GM12878 (cell line): ENCODE measurements around the gene HMOX1. TPM values are rescaled to one million over a fixed set of nuclear protein-coding genes. Genes with fewer than 3 reads are reported as not detected.

Source experiments
- ATAC-seq: fragments of 200-7000 bp; cut with Tn5 transposase; 3 replicates; pipeline ENCODE4 v1.9.1; 2020; ENCODE audit warnings: mild to moderate bottlenecking, moderate library complexity
- BruUV-seq: library from RNA; stranded (reverse); fragments of 400-500 nt; replicated peaks from 2 replicates; lab custom pipeline; 2021; lab: Mats Ljungman, UMichigan
- CTCF ChIA-PET: fragments of 300-600 bp; sonication (Branson Sonifier 250); formaldehyde crosslinking; extraction: SDS; loops from one replicate; lab custom pipeline; 2021; ENCODE audit warnings: inconsistent platforms; lab: Yijun Ruan, JAX
- POLR2A ChIA-PET: fragments of 350-600 bp; formaldehyde crosslinking; extraction: SDS; loops from one replicate; lab custom pipeline; 2021; ENCODE audit warnings: inconsistent platforms; lab: Charles Lee
- RAD21 ChIA-PET: fragments of 300-600 bp; sonication (Branson Sonifier 250); formaldehyde crosslinking; loops from one replicate; lab custom pipeline; 2023; ENCODE audit warnings: antibody characterized with exemption; ENCODE audit not compliant: unreplicated experiment; lab: Charles Lee
- SMC1A ChIA-PET: fragments of 300-600 bp; sonication (Branson Sonifier 250); formaldehyde crosslinking; loops from one replicate; lab custom pipeline; 2023; ENCODE audit not compliant: unreplicated experiment, uncharacterized antibody; lab: Charles Lee
- DNase-seq: peaks from one replicate; pipeline ENCODE4 v3.0.0-alpha.2; 2011; ENCODE audit warnings: low read depth, low spot score
- FAIRE-seq: peaks from 3 replicates; lab custom pipeline; 2011; peaks lifted over from hg19 to GRCh38; lab: Jason Lieb, UNC
- H2AFZ ChIP-seq: 2 replicates; pipeline ENCODE4 v1.6.0; 2011; ENCODE audit warnings: low read depth, low read length, control low read depth; ENCODE audit not compliant: control insufficient read depth
- H3K27ac ChIP-seq: 2 replicates; pipeline ENCODE4 v1.5.1; 2011; ENCODE audit warnings: control low read depth; ENCODE audit not compliant: control insufficient read depth, insufficient read depth
- H3K27me3 ChIP-seq, 2 experiments: replicated peaks in 1 of 2; 2 replicates each; pipeline versions ENCODE4 v1.6.0 to v1.6.1; 2011; ENCODE audit warnings: low read length in 1 of 2; ENCODE audit not compliant: control insufficient read depth in 2 of 2, insufficient read depth in 2 of 2
- H3K36me3 ChIP-seq, 2 experiments: 2 replicates each; pipeline ENCODE4 v1.5.1; 2011; ENCODE audit warnings: low read length in 1 of 2; ENCODE audit not compliant: control insufficient read depth in 2 of 2, insufficient read depth in 2 of 2
- H3K4me1 ChIP-seq: 2 replicates; pipeline ENCODE4 v1.6.1; 2011; ENCODE audit warnings: mild to moderate bottlenecking, low read length, moderate library complexity, mixed read lengths; ENCODE audit not compliant: control insufficient read depth, insufficient read depth
- H3K4me2 ChIP-seq: 2 replicates; pipeline ENCODE4 v1.6.0; 2011; ENCODE audit warnings: control low read depth; ENCODE audit not compliant: control insufficient read depth, insufficient read depth
- H3K4me3 ChIP-seq: fragments of 200-600 bp; sonication (generic); 2 replicates; pipeline ENCODE4 v1.5.1; 2016
- H3K79me2 ChIP-seq: 2 replicates; pipeline ENCODE4 v1.6.0; 2011; ENCODE audit warnings: low read length; ENCODE audit not compliant: control insufficient read depth, insufficient read depth
- H3K9ac ChIP-seq: 2 replicates; pipeline ENCODE4 v1.8.0; 2011; ENCODE audit warnings: low read length, control low read depth, mixed read lengths; ENCODE audit not compliant: control insufficient read depth, insufficient read depth
- H3K9me3 ChIP-seq: replicated peaks from 3 replicates; pipeline ENCODE4 v1.5.1; 2011; ENCODE audit warnings: mild to moderate bottlenecking, low read length; ENCODE audit not compliant: control insufficient read depth, insufficient read depth
- H4K20me1 ChIP-seq: 2 replicates; pipeline ENCODE4 v1.6.0; 2011; ENCODE audit not compliant: control insufficient read depth, insufficient read depth
- BCL3 ChIP-seq: IDR thresholded peaks from 2 replicates; pipeline ENCODE4 v1.6.1; 2011; ENCODE audit warnings: borderline replicate concordance, low read depth, mild to moderate bottlenecking, moderate library complexity, low read length; ENCODE audit not compliant: insufficient read depth, poor library complexity, severe bottlenecking
- CEBPB ChIP-seq, 2 experiments: fragments of 150-350 bp in 1 of 2; IDR thresholded peaks; 2 replicates each; pipeline ENCODE4 v1.6.1; 2012 to 2014; ENCODE audit warnings: low read depth in 2 of 2, low read length in 2 of 2, borderline replicate concordance in 1 of 2, inconsistent platforms in 1 of 2
- FOS ChIP-seq: IDR thresholded peaks from 3 replicates; pipeline ENCODE4 v1.6.1; 2011; ENCODE audit warnings: borderline replicate concordance; ENCODE audit not compliant: insufficient read length; ENCODE audit errors: extremely low read depth
- JUNB ChIP-seq: IDR thresholded peaks from 2 replicates; pipeline ENCODE4 v1.6.1; 2016; ENCODE audit warnings: antibody characterized with exemption, mild to moderate bottlenecking
- PAX8 ChIP-seq: fragments of 450-650 bp; IDR thresholded peaks from 2 replicates; pipeline ENCODE4 v1.6.1; 2017; ENCODE audit warnings: mild to moderate bottlenecking, moderate library complexity
- SIN3A ChIP-seq: IDR thresholded peaks from 2 replicates; pipeline ENCODE4 v1.6.1; 2012; ENCODE audit warnings: low read depth, low read length, improper control_type of control experiment
- ZBTB40 ChIP-seq: fragments of 450-650 bp; IDR thresholded peaks from 2 replicates; pipeline ENCODE4 v1.6.1; 2016; ENCODE audit warnings: mild to moderate bottlenecking, moderate library complexity, borderline replicate concordance
- WGBS: methylation state at CpG from one replicate; pipeline ENCODE4 v1.1.6; 2016; ENCODE audit warnings: low lambda C conversion rate; ENCODE audit not compliant: insufficient replicate concordance, insufficient coverage; ENCODE audit errors: missing lambda C conversion rate; 5-methylcytosine and 5-hydroxymethylcytosine counted together
- in situ Hi-C: fragments of 300-500 bp; cut with MboI; formaldehyde crosslinking; loops from 9 replicates; pipeline ENCODE4 v1.14.3; 2018; ENCODE audit warnings: mixed read lengths
- intact Hi-C: fragments of 100-400 bp; cut with micrococcal nuclease; formaldehyde crosslinking; loops from one replicate; pipeline ENCODE4 v1.14.2; 2022; ENCODE audit not compliant: unreplicated experiment
- polyA plus RNA-seq, 11 experiments: library from polyadenylated mRNA; depleted of rRNA in 4 of 11; unstranded in 6 of 11; stranded (reverse) in 5 of 11; fragments of >200 nt; fragmentation: Nextera tagmentation in 4 of 11; fragmentation: Illumina TruSeq in 1 of 11; extraction: Ambion mirVana in 4 of 11; extraction: Trizol in 1 of 11; gene quantifications; 1 replicate in 1 of 11; 2 replicates in 10 of 11; pipeline versions ENCODE4 v1.2.1 to v1.2.3, GENCODE V29; 2011 to 2016; ENCODE audit warnings: inconsistent platforms in 2 of 11, missing spikeins in 2 of 11, low read depth in 1 of 11
- total RNA-seq, 4 experiments: library from RNA; depleted of rRNA in 3 of 4; stranded (reverse); fragments of >200 nt in 3 of 4; fragmentation: Illumina TruSeq in 1 of 4; extraction: Trizol in 1 of 4; gene quantifications; 2 replicates each; pipeline versions ENCODE4 v1.2.1 to v1.2.3, GENCODE V29; 2013 to 2021
- TF ChIP-seq, protein P1 (sequence below): IDR thresholded peaks from 2 replicates; pipeline ENCODE4 v1.6.1; 2011; ENCODE audit warnings: low read depth, low read length, improper control_type of control experiment, borderline replicate concordance
- TF ChIP-seq, protein P2 (sequence below): fragments of 450-650 bp; IDR thresholded peaks from 2 replicates; pipeline ENCODE4 v1.6.1; 2016; ENCODE audit warnings: mild to moderate bottlenecking

Gene HMOX1
- total and polyA plus RNA-seq, 10 of the 15 experiments (the other 5 are each of a cell fraction or from before 2014, with no cell fraction given) = 1.5 to 36.7 (median 18.8) TPM

- no peak for TF ChIP-seq ZBTB40
- no peak for TF ChIP-seq CEBPB (IDR thresholded peaks at IDR 0.05; ENCODE audit: borderline replicate concordance in 1 of 2, low read depth in 2 of 2, low read length in 2 of 2)
These were observed 59.2 kb downstream of the HMOX1 start (continued) for GRCh38 chr22:35440129-35440528.

DNA sequence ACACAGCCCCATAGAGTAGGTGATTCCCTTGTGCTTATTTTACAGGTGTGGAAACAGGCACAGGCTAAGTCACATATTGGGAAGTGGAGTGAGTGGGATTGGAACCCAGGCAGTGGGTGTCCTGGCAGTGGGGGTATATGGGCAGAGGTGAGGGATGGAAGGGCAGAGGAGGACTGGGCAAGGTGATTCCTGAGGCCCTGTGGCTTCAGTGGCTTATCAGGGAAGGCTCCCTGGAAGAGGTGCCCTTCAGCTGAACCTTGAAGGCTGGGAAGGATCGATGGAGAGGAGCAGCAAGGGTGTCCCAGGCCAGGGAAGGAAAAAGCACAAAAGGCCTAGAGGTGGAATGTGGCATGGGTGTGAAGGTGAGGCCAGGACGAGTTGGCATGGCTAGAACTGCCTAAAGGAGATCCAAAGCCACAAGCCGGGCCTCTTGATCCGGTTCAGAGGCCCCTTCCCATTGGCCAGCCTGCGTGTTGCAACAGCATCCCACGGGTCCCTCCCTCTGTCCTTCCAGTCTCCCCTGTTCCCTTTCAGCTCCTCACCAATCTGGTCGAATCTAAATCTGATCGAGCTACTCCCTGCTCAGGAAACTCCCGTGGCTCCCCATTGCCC is 60.7 kb downstream of the HMOX1 start:
- no peaks in the 10 kb centered on the region for H3K9me3 ChIP-seq
- H3K27me3 ChIP-seq = no peaks in the 10 kb centered on the region
- TF ChIP-seq BCL3 (no peak), FOS (no peak), SIN3A (no peak), PAX8 (no peak), JUNB (no peak)
- TF ChIP-seq, protein P1, sequence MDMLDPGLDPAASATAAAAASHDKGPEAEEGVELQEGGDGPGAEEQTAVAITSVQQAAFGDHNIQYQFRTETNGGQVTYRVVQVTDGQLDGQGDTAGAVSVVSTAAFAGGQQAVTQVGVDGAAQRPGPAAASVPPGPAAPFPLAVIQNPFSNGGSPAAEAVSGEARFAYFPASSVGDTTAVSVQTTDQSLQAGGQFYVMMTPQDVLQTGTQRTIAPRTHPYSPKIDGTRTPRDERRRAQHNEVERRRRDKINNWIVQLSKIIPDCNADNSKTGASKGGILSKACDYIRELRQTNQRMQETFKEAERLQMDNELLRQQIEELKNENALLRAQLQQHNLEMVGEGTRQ = no peak
- TF ChIP-seq, protein P2, sequence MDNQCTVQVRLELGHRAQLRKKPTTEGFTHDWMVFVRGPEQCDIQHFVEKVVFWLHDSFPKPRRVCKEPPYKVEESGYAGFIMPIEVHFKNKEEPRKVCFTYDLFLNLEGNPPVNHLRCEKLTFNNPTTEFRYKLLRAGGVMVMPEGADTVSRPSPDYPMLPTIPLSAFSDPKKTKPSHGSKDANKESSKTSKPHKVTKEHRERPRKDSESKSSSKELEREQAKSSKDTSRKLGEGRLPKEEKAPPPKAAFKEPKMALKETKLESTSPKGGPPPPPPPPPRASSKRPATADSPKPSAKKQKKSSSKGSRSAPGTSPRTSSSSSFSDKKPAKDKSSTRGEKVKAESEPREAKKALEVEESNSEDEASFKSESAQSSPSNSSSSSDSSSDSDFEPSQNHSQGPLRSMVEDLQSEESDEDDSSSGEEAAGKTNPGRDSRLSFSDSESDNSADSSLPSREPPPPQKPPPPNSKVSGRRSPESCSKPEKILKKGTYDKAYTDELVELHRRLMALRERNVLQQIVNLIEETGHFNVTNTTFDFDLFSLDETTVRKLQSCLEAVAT = no peak
- no peaks in the 10 kb centered on the region for H4K20me1 ChIP-seq
- no peaks in the 10 kb centered on the region for H3K79me2 ChIP-seq
- FAIRE-seq (no peak), ATAC-seq (no peak), DNase-seq (no peak)
- no peaks in the 10 kb centered on the region for H3K4me1 ChIP-seq
- in situ Hi-C loops = no loop called here
- no peak overlapping the region for H3K4me2 ChIP-seq
- H3K27ac ChIP-seq = no peak overlapping the region
- BruUV-seq = no TSS peak
- intact Hi-C loops = no loop called here
- H3K9ac ChIP-seq = no peak overlapping the region
- RAD21 ChIA-PET = no interaction called here
- H3K36me3 ChIP-seq = no peaks in the 10 kb centered on the region; a peak in 1 of 4 replicates
- SMC1A ChIA-PET = no interaction called here
- POLR2A ChIA-PET = no interaction called here
- no peak overlapping the region for H2AFZ ChIP-seq
- CTCF ChIA-PET = no interaction called here
- H3K4me3 ChIP-seq = no peak overlapping the region
- WGBS = 73% methylated on average over 9 of the region's 9 CpGs
